ENCODE results near the gene VIP.

Gene VIP

GRCh38 chr6:152783217-152783878 lies 32.8 kb downstream of the VIP start:
- no peak for DNase-seq

DNA sequence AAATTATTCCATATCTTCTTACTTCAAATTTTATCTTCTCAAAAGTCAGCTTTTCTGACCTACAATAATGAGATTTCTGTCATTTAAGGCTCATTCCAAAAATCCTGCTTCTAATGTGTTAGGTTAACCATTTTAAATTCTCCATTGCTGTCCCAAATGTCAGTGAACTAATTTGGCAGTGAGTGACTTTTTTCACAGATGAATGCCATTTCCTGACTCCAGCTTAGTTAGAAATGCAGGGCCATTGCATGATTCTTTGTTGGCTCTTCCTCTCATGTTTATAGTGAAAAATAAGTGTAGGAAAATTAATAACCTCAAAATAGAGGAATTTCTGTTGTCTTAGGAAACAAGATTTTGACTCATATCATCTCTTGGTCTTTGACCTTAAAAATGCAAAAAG lies 44.1 kb downstream of the VIP start:
- DNase-seq: no peak

GRCh38 chr6:152804150-152804549 lies 53.6 kb downstream of the VIP start:
- no peak for DNase-seq

Measured in activated CD4-positive, alpha-beta T cell treated with anti-CD3 and anti-CD28 coated beads, Interleukin-2, amount 50 U/mL, for 4 hours (primary cell).